Measurements from ENCODE around the gene IGFALS.
A peak's percentile ranks its signal among the peaks of the same experiment; 100 is the strongest.

Gene IGFALS

DNA sequence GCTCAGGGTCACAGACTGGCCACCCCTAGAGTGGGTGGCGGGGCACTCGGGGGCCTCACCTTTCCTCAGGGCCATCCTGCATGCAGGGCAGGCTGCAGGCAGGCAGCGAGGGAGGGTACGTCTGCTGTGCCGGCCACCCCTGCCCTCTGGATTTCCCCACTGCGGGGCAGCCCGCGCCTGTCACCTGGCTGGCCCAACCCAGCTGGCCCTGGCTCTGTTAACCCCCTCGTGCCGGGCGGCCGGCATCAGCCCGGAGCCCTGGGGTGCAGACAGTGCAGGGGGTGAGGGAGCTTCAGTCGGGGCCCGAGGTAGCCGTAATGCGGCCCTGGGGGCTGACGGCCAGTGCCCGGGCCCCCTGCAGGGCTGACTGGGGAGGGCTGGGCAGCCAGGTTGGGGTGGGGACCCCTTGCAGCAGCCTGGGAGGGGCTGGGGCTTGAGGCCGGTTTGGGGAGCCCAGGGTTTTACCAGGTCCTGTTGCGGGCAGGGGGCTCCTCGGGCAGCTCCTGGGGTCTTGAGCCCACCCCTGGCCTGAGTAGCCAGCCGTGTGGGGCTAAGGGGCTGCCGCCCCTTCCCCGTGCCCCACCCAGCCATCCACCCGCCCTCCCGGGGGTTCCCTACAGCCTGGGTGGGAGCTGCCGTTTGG, at the start of gene IGFALS:
TSS of gene IGFALS (minus strand) at position 128 of the 643 bp plus-strand sequence. CDS start at position 75, 53 bp downstream.
- DNase-seq, result no peak

DNA sequence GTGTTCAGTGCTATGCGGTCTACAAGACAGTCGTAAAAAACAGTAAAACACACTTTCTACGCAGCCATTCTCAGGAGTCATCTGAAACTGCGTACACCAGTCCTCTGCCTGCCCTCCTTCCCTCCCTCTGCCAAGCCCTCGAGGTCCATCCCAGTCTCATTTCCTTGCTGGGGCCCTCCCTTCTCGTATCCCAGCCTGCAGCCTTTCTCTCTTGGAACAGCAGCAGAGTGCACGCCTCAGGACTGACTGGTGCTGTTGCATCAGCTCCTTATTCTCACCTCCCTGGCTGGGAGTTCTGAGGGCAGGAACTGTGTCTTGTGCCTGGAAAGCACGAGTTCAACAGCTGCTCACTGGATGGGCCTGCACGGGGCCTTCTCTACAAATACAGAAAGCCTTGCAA, 46.0 kb upstream of the IGFALS start:
- no peak for DNase-seq

DNA sequence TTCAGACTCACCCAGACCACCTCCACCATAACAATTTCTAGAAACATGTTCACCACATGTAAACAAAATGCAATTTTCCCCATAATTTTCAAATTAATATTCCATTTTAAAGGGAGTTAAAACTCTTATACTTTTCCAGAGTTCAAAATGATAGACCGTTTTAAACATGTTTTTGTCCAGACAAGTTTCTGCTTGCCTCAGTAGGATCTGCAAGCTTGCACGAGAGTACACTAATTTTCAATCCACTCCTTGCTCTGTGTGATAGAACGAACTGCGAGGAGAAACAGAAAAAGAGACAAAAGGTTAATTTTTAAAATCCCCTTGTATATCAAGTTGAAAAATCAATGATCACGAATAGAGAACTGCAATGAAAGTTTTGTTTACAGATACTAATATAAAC, 40.6 kb upstream of the IGFALS start:
- no peak for DNase-seq

DNA sequence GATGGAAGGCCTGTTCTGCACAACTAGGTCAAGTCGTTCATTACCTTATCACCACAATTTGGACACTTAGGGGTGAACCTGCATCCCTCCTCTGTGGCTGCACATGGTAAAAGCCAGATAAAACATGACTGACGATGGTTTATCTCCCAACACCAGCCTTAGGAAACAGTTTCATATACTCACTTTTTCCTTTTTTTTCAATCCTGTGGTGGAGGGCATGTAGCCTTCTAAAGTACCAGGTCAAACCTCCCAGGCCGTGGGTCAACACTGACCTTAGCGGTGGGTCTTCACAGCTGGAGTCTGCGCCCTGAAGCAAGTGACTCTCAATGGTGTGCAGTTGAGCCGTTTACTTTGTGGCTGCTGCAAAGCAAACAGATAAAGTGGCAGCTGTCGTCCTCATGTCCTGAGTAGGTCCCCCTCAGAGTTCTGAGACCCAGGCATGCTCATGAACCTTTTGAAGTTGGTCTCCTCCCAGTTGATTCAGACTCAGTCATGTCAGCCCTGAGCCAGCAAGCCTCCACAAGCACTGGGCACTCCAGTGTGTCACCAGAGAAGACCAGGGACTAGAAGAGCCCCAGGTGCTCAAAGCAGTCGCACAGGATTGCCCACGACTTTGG, 39.4 kb upstream of the IGFALS start:
- no peak for DNase-seq

DNA sequence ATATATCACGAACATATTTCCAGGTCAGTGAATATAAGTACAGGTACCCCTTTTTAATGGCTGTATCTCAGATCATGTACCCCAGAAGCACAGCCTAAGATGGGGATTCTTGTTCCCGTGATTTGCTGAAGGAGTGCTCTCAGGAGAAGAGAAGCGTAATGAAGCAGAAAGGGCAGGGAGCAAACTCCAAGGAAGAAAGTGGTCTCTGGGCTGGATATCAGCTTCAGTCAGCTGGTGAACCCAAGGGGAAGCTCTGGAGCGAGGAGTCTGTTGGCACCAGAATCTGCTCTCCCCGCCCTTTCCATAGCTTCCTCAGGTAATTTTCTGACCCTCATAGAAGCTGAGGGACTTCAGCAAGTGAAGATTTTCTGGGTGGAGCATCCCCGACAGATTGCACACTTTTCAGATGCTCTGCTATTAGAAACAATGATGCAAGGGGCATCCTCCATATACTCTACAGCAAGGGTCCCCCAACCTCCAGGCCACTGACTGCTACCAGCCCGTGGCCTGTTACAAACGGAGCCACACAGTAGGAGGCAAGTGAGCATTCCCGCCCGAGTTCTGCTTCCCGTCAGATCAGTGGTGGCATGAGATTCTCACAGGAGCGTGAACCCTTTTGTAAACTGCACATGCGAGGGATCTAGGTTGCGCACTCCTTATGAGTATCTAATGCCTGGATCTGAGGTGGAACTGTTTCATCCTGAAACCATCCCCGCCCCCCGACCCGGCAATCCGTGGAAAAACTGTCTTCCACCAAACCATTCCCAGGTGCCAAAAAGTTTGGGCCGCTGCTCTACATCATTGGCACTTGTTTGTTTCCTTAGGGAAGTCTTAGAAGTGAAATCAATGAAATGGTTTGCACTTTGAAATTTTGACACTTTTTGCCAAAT, 37.9 kb upstream of the IGFALS start:
- DNase-seq, result no peak

DNA sequence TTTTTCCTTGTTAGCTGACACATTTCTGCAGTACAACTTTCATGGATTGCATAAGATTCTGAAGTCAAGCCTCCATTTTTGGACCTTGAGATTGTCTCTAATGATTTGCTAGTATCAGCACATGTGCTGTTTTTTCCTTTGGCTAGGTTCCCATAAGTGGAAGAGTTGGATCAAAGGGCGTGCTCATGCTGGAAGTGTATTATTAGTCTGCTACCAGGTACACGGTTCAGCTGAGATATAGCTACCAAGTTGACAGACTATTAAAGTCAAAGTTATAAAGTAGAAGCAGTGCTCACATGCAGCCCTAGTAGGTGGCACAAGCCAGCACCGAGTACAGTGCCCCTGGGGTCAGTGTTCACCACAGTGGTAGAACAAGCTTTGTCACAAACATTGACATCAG, 36.7 kb upstream of the IGFALS start:
- DNase-seq, result no peak

DNA sequence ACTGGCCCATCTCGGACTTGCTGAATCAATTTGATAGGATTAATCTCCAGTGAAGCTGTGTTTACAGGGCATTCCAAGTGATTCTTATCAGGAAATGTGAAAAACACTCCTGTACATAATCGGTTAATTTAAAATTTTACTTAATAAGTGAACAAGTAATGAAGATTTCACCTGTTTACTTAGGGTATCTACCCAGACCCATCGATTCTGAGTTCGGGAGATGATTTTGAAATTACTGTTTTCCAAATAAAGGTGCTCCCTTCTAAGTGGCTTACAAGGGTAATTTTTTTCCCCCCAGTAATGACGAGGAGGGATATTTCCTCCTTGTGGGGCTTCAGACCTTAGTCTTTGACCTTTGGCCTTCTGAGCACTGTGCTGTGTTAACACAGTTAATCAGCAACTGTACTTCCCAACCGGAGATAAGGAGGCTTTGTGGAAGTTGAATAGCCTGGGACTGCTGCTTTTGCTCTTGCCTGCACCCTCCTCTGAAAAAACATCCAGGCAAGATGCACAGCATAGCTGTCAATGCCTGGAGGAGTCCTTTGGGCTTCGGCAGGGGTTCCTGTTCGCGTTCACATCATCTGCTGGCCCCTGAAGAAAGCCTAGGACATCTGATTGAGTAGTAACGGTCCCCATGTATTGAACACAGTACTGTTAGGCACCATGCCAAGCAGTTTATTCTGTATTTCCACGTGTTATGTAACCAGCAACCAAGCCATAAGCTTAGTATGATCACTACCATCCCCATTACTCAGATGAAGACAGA, 35.3 kb upstream of the IGFALS start:
- DNase-seq, result no peak

DNA sequence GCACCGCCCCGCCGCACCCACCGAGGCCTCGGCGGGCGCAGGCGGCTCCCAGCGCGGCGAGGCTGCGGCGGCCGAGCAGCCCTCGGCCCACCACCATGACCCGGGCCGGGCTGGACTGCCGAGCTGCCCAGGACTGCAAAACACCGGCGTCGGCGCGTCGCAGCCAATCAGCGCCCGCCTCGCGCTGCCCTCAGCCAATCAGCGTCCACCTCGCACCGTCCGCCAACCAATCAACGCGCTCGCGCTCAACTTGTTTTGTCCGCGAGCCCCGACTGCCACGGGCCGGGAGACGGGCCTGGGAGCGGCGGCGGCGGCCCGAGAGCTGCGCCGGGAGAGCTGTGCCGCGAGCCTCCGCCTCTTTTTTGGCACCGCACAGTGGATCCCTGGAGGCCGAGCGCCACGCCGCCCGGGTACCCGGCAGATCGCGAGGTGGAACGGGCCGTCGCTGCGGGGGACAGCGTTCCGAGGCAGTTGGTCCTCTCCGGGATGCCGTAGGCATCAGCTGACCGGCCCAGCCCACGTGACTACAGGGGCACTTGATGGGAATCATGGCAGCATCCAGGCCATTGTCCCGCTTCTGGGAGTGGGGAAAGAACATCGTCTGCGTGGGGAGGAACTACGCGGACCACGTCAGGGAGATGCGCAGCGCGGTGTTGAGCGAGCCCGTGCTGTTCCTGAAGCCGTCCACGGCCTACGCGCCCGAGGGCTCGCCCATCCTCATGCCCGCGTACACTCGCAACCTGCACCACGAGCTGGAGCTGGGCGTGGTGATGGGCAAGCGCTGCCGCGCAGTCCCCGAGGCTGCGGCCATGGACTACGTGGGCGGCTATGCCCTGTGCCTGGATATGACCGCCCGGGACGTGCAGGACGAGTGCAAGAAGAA, 33.4 kb upstream of the IGFALS start, which contains the start of the genes FAHD1 and HAGH:
TSS of gene FAHD1 (plus strand) at position 516 of the 883 bp plus-strand sequence. CDS start at position 549, 33 bp downstream.
TSS of gene HAGH (minus strand) at position 135 of the 883 bp plus-strand sequence. CDS start at position 97, 38 bp downstream.
- DNase-seq, result peak; percentile 75 to 99 (median 91)

DNA sequence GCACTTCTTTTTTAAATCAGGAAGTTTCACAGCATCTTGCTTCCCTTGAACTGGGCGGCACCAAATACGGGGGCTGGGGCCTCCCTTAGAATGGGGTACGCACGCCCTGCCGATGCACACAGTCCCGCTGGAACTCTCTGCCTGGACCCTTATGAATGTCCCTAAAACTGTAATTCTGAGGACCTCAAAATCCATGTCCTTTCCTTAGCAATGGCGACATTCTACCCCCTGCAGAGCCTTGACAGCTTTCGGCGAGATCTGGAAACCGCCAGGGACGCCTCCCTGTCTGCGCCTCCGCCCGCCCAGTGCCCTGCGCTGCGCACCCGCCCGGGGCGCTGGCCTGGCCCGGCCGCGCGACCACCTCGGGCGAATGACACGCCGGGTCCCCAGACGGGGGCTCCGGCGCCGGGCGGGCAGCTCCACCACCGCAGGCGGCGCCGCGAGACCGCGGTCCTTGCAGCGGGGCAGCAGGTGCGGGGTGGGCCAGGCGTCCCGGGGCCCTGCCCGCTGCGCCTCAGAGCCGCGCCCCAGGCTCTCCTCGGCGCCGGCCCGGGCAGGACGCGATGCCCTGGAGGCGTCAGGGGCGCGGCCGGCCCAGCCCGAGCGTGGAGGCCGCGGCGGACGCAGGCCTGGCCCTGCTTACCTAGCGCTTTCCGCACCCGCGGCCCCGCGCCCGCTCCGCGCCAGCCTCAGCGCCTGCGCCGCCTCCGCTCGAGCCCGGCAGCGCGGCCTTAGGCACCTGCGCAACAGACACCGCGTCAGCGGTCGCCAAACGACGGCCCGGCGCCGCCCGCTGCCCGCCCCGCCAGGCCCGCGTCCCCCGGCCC, 32.6 kb upstream of the IGFALS start:
- peak in 8 of 51 donors; percentile 22 to 81 (median 62) for DNase-seq

DNA sequence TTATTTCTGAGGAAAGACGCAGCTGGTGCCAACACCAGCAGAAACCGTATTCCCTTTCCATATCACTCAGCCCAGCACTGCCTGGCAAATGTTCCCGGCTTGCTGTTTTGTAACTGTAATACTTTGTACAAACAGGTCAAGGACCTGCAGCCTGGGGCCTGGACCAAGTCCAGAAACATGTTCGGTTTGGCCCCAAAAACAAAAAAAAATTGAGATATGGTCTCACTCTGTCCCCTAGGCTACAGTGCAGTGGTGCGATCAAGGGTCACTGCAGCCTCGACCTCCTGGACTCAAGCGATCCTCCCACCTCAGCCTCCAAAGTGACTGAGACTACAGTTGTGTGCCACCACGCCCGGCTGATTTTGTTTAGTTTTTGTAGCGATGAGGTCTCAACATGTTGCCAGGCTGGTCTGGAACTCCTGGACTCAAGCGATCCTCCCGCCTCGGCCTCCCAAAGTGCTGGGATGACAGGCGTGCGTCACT, 31.9 kb upstream of the IGFALS start:
- no peak for DNase-seq

DNA sequence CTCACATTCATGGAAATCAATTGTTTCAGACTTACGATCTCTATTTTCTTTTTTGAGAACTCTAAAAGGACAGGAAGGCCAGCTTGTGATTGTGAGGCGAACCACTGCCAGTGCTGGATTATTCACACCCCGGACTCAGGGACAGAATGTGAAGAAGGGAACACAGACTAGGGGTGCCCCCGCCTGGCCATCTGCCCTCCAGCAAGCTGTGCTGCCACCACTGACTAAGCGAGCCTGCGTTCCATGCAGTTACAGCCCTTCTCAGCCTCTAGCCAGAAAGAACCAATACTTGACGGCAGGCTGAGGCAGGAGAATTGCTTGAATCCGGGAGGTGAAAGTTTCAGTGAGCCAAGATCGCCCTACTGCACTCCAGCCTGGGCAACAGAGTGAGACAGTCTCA, 30.3 kb upstream of the IGFALS start:
- peak in 17 of 51 donors; percentile 1 to 49 (median 17) for DNase-seq

DNA sequence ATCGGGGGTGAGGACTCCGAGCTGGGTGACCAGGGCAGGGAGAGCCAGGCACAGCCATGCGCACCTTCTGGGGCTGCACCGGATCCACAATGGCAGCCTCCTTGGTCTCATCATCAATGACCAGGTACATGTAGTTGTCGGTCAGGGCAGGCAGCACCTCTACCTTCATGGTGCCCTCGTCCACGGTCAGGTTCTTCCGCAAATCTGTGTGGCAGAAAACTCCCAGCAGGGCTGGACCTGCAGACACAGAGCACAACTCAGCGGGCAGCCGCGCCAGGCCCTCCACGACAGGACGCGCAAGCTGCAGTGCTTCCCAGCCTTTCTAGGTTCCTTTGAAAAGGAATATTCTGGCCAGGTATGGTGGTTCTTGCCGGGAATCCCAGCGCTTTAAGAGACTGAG, 29.3 kb upstream of the IGFALS start:
- DNase-seq, result no peak

DNA sequence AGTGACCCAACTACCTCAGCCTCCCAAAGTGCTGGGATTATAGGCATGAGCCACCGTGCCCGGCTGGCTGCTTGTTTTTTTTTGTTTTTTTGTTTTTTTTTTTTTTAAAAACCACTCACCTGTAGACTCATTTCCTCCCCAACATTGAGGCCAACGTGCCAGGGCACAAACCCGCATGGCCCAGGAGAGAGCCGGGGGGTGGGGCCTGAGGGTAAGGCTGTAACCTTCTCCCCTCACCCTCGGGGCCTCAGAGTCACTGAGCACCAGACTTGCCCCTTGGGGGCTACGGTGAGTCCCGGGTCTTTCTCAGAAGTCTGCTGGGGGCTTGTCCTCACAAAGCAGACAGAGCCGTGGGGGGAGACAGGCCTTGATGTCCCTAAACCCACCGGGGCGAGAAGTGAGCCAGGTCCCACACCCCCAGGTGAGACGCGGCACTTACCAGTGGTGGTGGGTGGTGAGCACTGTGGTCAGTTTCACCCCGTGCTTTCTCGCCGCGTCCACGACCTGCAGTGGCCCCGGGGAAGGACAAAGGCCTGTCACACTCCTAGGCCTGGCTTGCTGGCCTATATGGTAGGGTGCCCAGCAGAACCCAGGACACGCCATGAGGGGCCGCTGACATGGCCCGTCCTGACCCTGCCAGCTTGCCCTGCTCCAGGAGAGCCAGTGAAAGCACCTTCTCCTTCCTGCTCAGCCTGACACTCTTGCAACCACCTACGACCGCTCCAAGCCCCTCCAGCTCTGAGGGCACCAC, 28.5 kb upstream of the IGFALS start:
- DNase-seq, result no peak

DNA sequence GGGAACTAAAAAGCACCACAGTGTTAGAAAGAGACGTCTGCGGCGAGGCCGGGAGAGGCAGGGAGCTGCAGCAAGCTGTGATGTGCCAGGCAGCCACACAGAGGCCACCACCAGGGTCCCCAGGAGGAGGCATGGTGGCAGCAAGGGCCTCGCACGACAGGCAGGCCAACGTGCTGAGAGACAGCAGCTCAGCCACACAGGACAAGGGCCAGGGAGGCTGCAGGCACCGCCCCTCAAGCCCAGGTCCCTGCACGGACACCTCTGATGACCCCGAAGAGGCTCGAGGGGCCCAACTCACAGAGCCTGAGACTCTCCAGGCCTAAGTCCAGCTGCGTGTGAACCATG, 27.4 kb upstream of the IGFALS start:
- no peak for DNase-seq

DNA sequence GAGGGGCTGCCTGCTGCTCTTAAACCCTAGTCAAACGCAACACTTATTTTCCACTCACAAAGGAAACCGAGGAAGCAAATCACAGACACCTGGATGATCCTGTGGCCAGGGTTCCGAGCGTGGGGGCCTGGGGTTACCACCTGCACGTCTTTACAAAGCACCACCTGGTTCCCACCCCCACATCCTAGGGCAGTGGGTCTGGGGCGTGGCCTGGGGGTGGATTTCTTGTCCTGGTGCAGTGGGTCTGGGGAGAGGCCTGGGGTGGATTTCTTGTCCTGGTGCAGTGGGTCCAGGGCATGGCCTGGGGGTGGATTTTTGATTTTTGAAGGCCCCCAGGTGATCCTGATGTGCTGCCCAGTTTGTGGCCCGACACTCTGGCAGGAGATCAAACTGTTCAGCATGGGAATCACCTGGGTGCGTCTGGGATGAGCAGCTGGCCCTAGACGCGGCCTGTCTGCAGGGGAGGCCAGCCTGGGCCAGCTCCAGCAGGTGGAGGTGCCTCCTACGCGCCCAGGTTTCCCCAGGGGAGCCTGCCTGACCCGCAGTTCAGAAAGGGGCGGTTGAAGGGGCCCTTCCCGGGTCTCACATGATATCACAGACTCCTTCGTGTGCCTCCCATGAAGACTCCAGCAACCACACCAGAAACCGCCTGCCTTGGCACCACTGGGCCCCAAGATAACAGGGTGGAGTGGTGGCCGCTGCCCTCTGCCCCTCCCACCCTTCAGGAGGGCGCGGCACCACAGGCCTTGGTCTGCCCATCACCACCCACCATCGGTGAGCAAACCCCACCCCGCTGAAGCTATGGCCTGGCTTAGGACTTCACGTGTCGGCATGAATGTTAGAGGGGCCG, 26.8 kb upstream of the IGFALS start:
- DNase-seq, result no peak

DNA sequence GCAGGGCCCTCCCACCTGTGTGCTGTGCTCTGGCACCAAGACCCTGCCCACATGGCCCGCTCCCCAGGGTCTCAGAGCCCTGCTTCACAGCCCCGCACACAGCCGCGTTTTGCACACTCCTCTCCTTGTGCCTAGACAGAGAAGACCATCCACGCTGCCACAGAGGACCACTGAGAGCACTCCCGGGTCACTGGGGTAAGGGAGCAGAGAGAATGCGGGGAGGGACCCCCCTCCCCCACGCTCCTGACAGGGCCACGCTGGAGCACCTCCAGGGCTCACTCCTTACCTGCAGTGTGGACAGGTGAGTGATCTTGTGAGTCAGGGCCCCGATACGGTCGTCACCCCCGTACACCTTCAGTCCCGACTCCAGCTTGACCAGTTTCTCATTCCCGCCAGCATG, 26.1 kb upstream of the IGFALS start:
- DNase-seq, result no peak

DNA sequence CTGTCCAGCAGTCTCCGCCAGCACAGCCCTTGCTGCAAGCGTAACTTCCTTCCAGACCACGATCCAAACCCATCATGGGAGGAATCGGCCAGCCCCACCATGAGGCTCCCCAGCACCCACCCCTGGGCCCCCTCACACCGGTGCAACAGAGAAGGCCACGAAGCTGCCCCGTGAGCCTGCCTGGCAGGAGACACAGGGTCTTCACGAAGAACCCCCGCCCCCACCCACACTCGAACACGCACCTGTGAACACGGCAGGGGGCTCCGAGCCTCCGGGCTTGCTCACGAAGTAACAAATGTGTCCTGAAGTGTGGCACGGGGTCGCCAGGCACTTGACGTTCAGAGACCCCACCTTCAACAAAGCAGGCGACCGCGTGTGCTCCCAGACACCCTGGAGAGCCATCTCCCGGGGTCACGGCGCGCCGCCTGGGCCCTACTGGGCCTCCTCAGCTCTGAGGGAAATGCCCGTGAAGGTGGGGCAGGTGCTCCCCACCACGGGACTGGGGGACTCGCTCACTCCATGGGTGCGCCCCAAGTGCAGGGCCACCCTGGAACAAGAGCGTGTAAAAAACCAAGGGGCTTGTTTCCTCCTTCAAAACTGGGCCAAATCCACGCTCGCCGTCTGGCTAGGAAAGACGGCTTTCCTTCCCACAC, 25.5 kb upstream of the IGFALS start:
- DNase-seq, result no peak
